Measurements from ENCODE around the gene FLOT2. TPM values are rescaled to one million over a fixed set of nuclear protein-coding genes. Genes with fewer than 3 reads are reported as not detected.

FLOT2 gene
- polyA plus RNA-seq, 1 experiment, result 86.0 TPM

- DNase-seq (ENCODE audit: low read depth), result no peak
- POLR2A ChIA-PET, result no interaction called here
- no peak for TF ChIP-seq CTCF (IDR thresholded peaks at IDR 0.05; ENCODE audit: insufficient read depth, low read depth, low read length)
- Histone ChIP-seq H3K4me3 (ENCODE audit: low read depth, low read length) (no peak overlapping the region), H3K36me3 (ENCODE audit: control insufficient read depth, insufficient read depth, low read length) (peaks cover 12% of the 10 kb centered on the region), H3K27me3 (ENCODE audit: control insufficient read depth, insufficient read depth, low read length) (no peaks in the 10 kb centered on the region)
- CTCF ChIA-PET, result interaction anchor here (1.6 to 1.7 kb wide), 2 partner anchors 9 to 12 kb away, joined by 3 to 4 read pairs; no protein-coding TSS in a partner anchor
Measured at GRCh38 chr17:28891201-28891600, 6.3 kb downstream of the FLOT2 start.

- TF ChIP-seq CTCF (IDR thresholded peaks at IDR 0.05; ENCODE audit: insufficient read depth, low read depth, low read length), result no peak
- CTCF ChIA-PET, result interaction anchor here (0.6 to 1.7 kb wide), 4 partner anchors 11 to 164 kb away, joined by 3 to 4 read pairs (median 4); partner anchors contain the start of gene TLCD1
- POLR2A ChIA-PET, result no interaction called here
- no peaks in the 10 kb centered on the region for H3K27me3 ChIP-seq (ENCODE audit: control insufficient read depth, insufficient read depth, low read length)
- no peak overlapping the region for H3K4me3 ChIP-seq (ENCODE audit: low read depth, low read length)
- peaks cover 21% of the 10 kb centered on the region for H3K36me3 ChIP-seq (ENCODE audit: control insufficient read depth, insufficient read depth, low read length)
- DNase-seq (ENCODE audit: low read depth), result no peak
Measured at GRCh38 chr17:28889996-28890395, 7.5 kb downstream of the FLOT2 start.

GRCh38 chr17:28888832-28889231 lies 8.7 kb downstream of the FLOT2 start:
- ChIA-PET CTCF (no interaction called here), POLR2A (no interaction called here)

DNA sequence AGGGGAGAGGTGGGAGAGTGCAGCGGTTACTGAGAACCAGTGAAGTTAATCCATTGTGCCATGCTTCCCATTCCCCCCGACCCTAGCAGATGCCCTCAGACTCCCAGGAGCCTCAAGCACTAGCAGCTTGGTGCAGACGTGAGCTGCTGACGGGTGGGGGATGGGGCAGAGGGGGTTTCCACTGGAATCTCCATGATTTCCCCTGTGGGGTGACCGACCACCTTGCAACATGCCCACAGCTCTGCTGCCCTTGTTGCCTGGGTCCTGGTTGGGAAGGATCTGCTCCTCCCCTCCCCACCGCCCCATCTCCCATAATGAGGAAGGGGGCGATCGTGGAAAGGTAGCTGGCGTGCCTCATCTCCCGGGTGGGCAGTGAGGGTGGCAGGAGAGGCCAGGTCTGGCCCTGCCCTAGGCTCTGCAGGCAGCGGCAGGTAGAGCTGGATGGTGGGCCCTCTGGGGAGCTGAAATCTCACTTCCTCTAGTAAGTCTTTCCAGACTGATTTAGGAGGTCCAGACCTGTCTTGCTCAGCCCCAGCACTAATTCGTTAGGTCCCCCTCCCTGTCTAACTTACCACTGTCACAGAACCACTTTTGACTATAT lies 9.6 kb downstream of the FLOT2 start:
- no peaks in the 10 kb centered on the region for H3K27me3 ChIP-seq (ENCODE audit: control insufficient read depth, insufficient read depth, low read length)
- CTCF ChIA-PET, result no interaction called here
- no peak for DNase-seq (ENCODE audit: low read depth)

More at GRCh38 chr17:28888832-28889231, 8.7 kb downstream of the FLOT2 start:
- Histone ChIP-seq H3K36me3 (ENCODE audit: control insufficient read depth, insufficient read depth, low read length) (peaks cover 29% of the 10 kb centered on the region), H3K27me3 (ENCODE audit: control insufficient read depth, insufficient read depth, low read length) (no peaks in the 10 kb centered on the region), H3K4me3 (ENCODE audit: low read depth, low read length) (no peak overlapping the region)
- TF ChIP-seq CTCF (IDR thresholded peaks at IDR 0.05; ENCODE audit: insufficient read depth, low read depth, low read length), result no peak
- DNase-seq (ENCODE audit: low read depth), result no peak

DNA sequence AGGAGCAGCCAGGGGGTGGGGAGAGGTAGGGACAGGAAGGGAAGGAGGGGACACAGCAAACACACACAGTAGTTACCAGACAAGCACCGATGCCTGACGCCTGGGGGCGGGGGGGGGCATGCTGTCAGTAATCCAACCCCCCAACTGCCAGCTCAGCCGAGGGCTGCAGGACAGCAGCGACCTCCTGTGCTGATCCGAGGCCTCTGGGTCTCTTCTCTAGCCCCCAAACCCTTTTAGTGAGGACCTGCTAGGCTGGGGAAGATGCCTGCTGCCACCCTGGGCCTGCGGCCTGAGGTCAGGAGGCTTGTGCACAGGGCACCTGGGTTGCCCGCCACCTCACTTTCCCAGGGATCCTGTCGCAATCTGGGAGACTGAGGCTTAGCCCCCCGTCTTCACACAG lies 11.6 kb downstream of the FLOT2 start:
- H3K36me3 ChIP-seq (ENCODE audit: control insufficient read depth, insufficient read depth, low read length), result peaks cover 42% of the 10 kb centered on the region
- DNase-seq (ENCODE audit: low read depth), result no peak
- TF ChIP-seq CTCF (IDR thresholded peaks at IDR 0.05; ENCODE audit: insufficient read depth, low read depth, low read length), result no peak
- POLR2A ChIA-PET, result no interaction called here
- CTCF ChIA-PET, result interaction anchor here (1.1 to 1.3 kb wide), 2 partner anchors 16 to 159 kb away, joined by 3 read pairs; no protein-coding TSS in a partner anchor
- H3K4me3 ChIP-seq (ENCODE audit: low read depth, low read length), result no peak overlapping the region
- H3K27me3 ChIP-seq (ENCODE audit: control insufficient read depth, insufficient read depth, low read length), result no peaks in the 10 kb centered on the region

More for the DNA sequence above, 9.6 kb downstream of the FLOT2 start:
- TF ChIP-seq CTCF (IDR thresholded peaks at IDR 0.05; ENCODE audit: insufficient read depth, low read depth, low read length), result no peak
- Histone ChIP-seq H3K4me3 (ENCODE audit: low read depth, low read length) (no peak overlapping the region), H3K36me3 (ENCODE audit: control insufficient read depth, insufficient read depth, low read length) (peaks cover 34% of the 10 kb centered on the region)
- POLR2A ChIA-PET, result interaction anchor here (0.6 kb wide), 1 partner anchor 75 kb away, joined by 13 read pairs; no protein-coding TSS in a partner anchor

Measured in BJ (cell line).